GM23338 (cell line): ENCODE results near the gene TSPAN3. TPM values are rescaled to one million over a fixed set of nuclear protein-coding genes. Genes with fewer than 3 reads are reported as not detected.

ENCODE experiments used
- ATAC-seq: fragments of 200-7000 bp; cut with Tn5 transposase; 3 replicates; pipeline ENCODE4 v1.9.1; 2020
- DNase-seq: peaks from one replicate; pipeline ENCODE4 v3.0.0-alpha.2; 2015; ENCODE audit warnings: low spot score
- H2AFZ ChIP-seq: fragments of 200-600 bp; sonication (generic); 2 replicates; pipeline ENCODE4 v1.8.0; 2016; ENCODE audit warnings: antibody characterized with exemption, mild to moderate bottlenecking, moderate library complexity
- H3F3A ChIP-seq: fragments of 200-600 bp; sonication (generic); replicated peaks from 2 replicates; pipeline ENCODE4 v1.8.0; 2017; ENCODE audit warnings: antibody characterized with exemption, mixed run types, low read depth
- H3K27ac ChIP-seq: fragments of 200-600 bp; sonication (generic); 2 replicates; pipeline ENCODE4 v1.6.1; 2016; ENCODE audit warnings: low read depth
- H3K27me3 ChIP-seq: fragments of 200-600 bp; sonication (generic); 2 replicates; pipeline ENCODE4 v1.8.0; 2016; ENCODE audit warnings: mild to moderate bottlenecking, mixed run types, moderate library complexity; ENCODE audit not compliant: insufficient read depth
- H3K36me3 ChIP-seq: fragments of 200-600 bp; sonication (generic); 2 replicates; pipeline ENCODE4 v1.8.0; 2016; ENCODE audit warnings: mild to moderate bottlenecking; ENCODE audit not compliant: insufficient read depth
- H3K4me1 ChIP-seq: fragments of 200-600 bp; sonication (generic); 2 replicates; pipeline ENCODE4 v1.8.0; 2016; ENCODE audit warnings: mild to moderate bottlenecking, moderate library complexity; ENCODE audit not compliant: insufficient read depth
- H3K4me2 ChIP-seq: fragments of 200-600 bp; sonication (generic); 2 replicates; pipeline ENCODE4 v1.7.1; 2017; ENCODE audit warnings: mixed run types
- H3K4me3 ChIP-seq: fragments of 200-600 bp; sonication (generic); 2 replicates; pipeline ENCODE4 v1.6.1; 2016; ENCODE audit warnings: mixed run types
- H3K79me2 ChIP-seq: fragments of 200-600 bp; sonication (generic); replicated peaks from 2 replicates; pipeline ENCODE4 v1.8.0; 2017; ENCODE audit warnings: mild to moderate bottlenecking; ENCODE audit not compliant: insufficient read depth
- H3K9me2 ChIP-seq: fragments of 200-600 bp; sonication (generic); 2 replicates; pipeline ENCODE4 v1.8.0; 2017; ENCODE audit not compliant: insufficient read depth
- H4K20me1 ChIP-seq: fragments of 200-600 bp; sonication (generic); replicated peaks from 2 replicates; pipeline ENCODE4 v1.8.0; 2017; ENCODE audit warnings: mild to moderate bottlenecking; ENCODE audit not compliant: insufficient read depth
- H3K27ac Mint-ChIP-seq: 2 replicates; pipeline ENCODE4 v1.8.0; 2020; ENCODE audit warnings: inconsistent platforms, mild to moderate bottlenecking, moderate library complexity, mixed read lengths
- H3K27me3 Mint-ChIP-seq: 3 replicates; pipeline ENCODE4 v1.8.0; 2022; ENCODE audit warnings: low read depth, mild to moderate bottlenecking, moderate library complexity, mixed read lengths, inconsistent platforms; ENCODE audit not compliant: insufficient read depth, poor library complexity
- H3K36me3 Mint-ChIP-seq: 3 replicates; pipeline ENCODE4 v1.8.0; 2021; ENCODE audit warnings: low read depth, mild to moderate bottlenecking, inconsistent platforms, moderate library complexity, mixed read lengths
- H3K4me1 Mint-ChIP-seq: 3 replicates; pipeline ENCODE4 v1.8.0; 2020; ENCODE audit warnings: mild to moderate bottlenecking, inconsistent platforms, mixed read lengths
- H3K4me3 Mint-ChIP-seq: 3 replicates; pipeline ENCODE4 v1.8.0; 2021; ENCODE audit warnings: moderate library complexity, mild to moderate bottlenecking, inconsistent platforms, mixed read lengths
- H3K9me3 Mint-ChIP-seq: 3 replicates; pipeline ENCODE4 v1.8.0; 2020; ENCODE audit warnings: moderate library complexity, mild to moderate bottlenecking, inconsistent platforms, mixed read lengths
- CREB1 ChIP-seq: fragments of 250-450 bp; sonication (Bioruptor Pico); IDR thresholded peaks from 2 replicates; pipeline ENCODE4 v1.5.0; 2020; ENCODE audit warnings: low read depth, mild to moderate bottlenecking, moderate library complexity
- CTCF ChIP-seq, 2 experiments: fragments of 200-600 bp in 1 of 2; sonication (generic) in 1 of 2; conservative IDR thresholded peaks; 2 replicates each; pipeline versions ENCODE4 v1.5.1 to v1.6.1; 2016 to 2017; ENCODE audit warnings: antibody characterized with exemption in 2 of 2, low read depth in 2 of 2, mild to moderate bottlenecking in 2 of 2, moderate library complexity in 1 of 2
- ETS1 ChIP-seq: IDR thresholded peaks from 2 replicates; pipeline ENCODE4 v1.6.1; 2016; ENCODE audit warnings: antibody characterized with exemption
- EZH2 ChIP-seq: fragments of 200-600 bp; sonication (generic); IDR thresholded peaks from one replicate; pipeline ENCODE4 v1.8.0; 2017; ENCODE audit warnings: antibody characterized with exemption, mild to moderate bottlenecking, low read depth; ENCODE audit not compliant: unreplicated experiment
- EZH2phosphoT487 ChIP-seq: fragments of 200-600 bp; sonication (generic); IDR thresholded peaks from one replicate; pipeline ENCODE4 v1.8.1; 2018; ENCODE audit warnings: antibody characterized with exemption; ENCODE audit not compliant: unreplicated experiment
- JUNB ChIP-seq: IDR thresholded peaks from one replicate; pipeline ENCODE4 v1.6.1; 2016; ENCODE audit warnings: antibody characterized with exemption; ENCODE audit not compliant: unreplicated experiment
- NANOG ChIP-seq: IDR thresholded peaks from 2 replicates; pipeline ENCODE4 v1.6.1; 2016; ENCODE audit warnings: antibody characterized with exemption, borderline replicate concordance
- POLR2AphosphoS5 ChIP-seq: IDR thresholded peaks from 2 replicates; pipeline ENCODE4 v1.6.1; 2016; ENCODE audit warnings: antibody characterized with exemption, low read depth
- REST ChIP-seq: IDR thresholded peaks from one replicate; pipeline ENCODE4 v1.6.1; 2018; ENCODE audit warnings: antibody characterized with exemption; ENCODE audit not compliant: unreplicated experiment
- STAT1 ChIP-seq: IDR thresholded peaks from one replicate; pipeline ENCODE4 v1.6.1; 2016; ENCODE audit warnings: antibody characterized with exemption; ENCODE audit not compliant: unreplicated experiment
- ZNF114 ChIP-seq: fragments of 250-450 bp; sonication (Bioruptor Pico); IDR thresholded peaks from 2 replicates; pipeline ENCODE4 v1.5.0; 2020; ENCODE audit warnings: mild to moderate bottlenecking, moderate library complexity
- ZNF331 ChIP-seq: fragments of 250-450 bp; sonication (Bioruptor Pico); IDR thresholded peaks from 2 replicates; pipeline ENCODE4 v1.5.0; 2020; ENCODE audit warnings: low read depth, mild to moderate bottlenecking, moderate library complexity
- ZNF462 ChIP-seq: fragments of 250-450 bp; sonication (Bioruptor Pico); IDR thresholded peaks from 2 replicates; pipeline ENCODE4 v1.5.0; 2020; ENCODE audit warnings: mild to moderate bottlenecking, moderate library complexity
- polyA plus RNA-seq: library from polyadenylated mRNA; unstranded; fragments of >200 nt; fragmentation: Nextera tagmentation; extraction: Ambion mirVana; gene quantifications from 2 replicates; pipeline ENCODE4 v1.2.1, GENCODE V29; 2016
- total RNA-seq: library from RNA; depleted of rRNA; stranded (reverse); fragments of >200 nt; shearing (Covaris generic); gene quantifications from 2 replicates; pipeline ENCODE4 v1.2.3, GENCODE V29; 2014

The TSPAN3 gene
- total and polyA plus RNA-seq, 2 experiments from 2014 or later = 72.5 to 159 TPM

- Mint-ChIP-seq H3K4me3 (no peak overlapping the region), H3K27me3 (peaks cover 8% of the 10 kb centered on the region), H3K4me1 (no peaks in the 10 kb centered on the region; the same call in 2 of the 3 replicates), H3K27ac (no peak overlapping the region), H3K36me3 (no peaks in the 10 kb centered on the region), H3K9me3 (no peaks in the 10 kb centered on the region)
- H2AFZ ChIP-seq = no peak overlapping the region
- no peaks in the 10 kb centered on the region for H3K4me1 ChIP-seq
- H3K27me3 ChIP-seq = no peaks in the 10 kb centered on the region
- no peaks in the 10 kb centered on the region for H3K9me2 ChIP-seq
- no peak overlapping the region for H3K4me3 ChIP-seq
- H3K4me2 ChIP-seq = no peak overlapping the region
- H3F3A ChIP-seq = no peaks in the 10 kb centered on the region
- no peak for DNase-seq
- no peaks in the 10 kb centered on the region for H4K20me1 ChIP-seq
- H3K36me3 ChIP-seq = no peaks in the 10 kb centered on the region
- no peak for ATAC-seq
- H3K27ac ChIP-seq = no peak overlapping the region
- no peaks in the 10 kb centered on the region for H3K79me2 ChIP-seq
- no peak for TF ChIP-seq CREB1 (CRISPR knock-in tag)
- TF ChIP-seq ZNF114 (CRISPR knock-in tag) = no peak
- no peak for TF ChIP-seq ZNF331 (CRISPR knock-in tag)
- TF ChIP-seq CTCF (conservative IDR thresholded peaks at IDR 0.05; ENCODE audit: low read depth in 2 of 2) = no peak
- TF ChIP-seq REST = no peak
- no peak for TF ChIP-seq ETS1
- no peak for TF ChIP-seq NANOG
- no peak for TF ChIP-seq JUNB
- TF ChIP-seq POLR2AphosphoS5 = no peak
- TF ChIP-seq ZNF462 = no peak
- TF ChIP-seq EZH2phosphoT487 = no peak
- no peak for TF ChIP-seq STAT1
- no peak for TF ChIP-seq EZH2
Measured at GRCh38 chr15:77012868-77013267, 58.0 kb downstream of the TSPAN3 start.
